K562 (cell line): ENCODE data around the gene SOX6. TPM values are rescaled to one million over a fixed set of nuclear protein-coding genes. Genes with fewer than 3 reads are reported as not detected.

Experiments used
- ATAC-seq: fragments of 200-7000 bp; cut with Tn5 transposase; 3 replicates; pipeline ENCODE4 v1.9.1; 2020; ENCODE audit warnings: moderate library complexity
- BruUV-seq: library from RNA; stranded (reverse); fragments of 400-500 nt; replicated peaks from 2 replicates; lab custom pipeline; 2021; lab: Mats Ljungman, UMichigan
- CTCF ChIA-PET: fragments of 300-600 bp; formaldehyde crosslinking; extraction: SDS; loops from one replicate; lab custom pipeline; 2021; ENCODE audit warnings: low intra/inter-chr PET ratio; lab: Yijun Ruan, JAX
- POLR2A ChIA-PET: fragments of 300-600, 350-650 bp; sonication (Branson Sonifier 250); formaldehyde crosslinking; extraction: SDS; loops from one replicate; lab custom pipeline; 2021; ENCODE audit warnings: antibody characterized with exemption, inconsistent platforms; lab: Yijun Ruan, JAX
- DNase-seq, 4 experiments: peaks; one replicate each; pipeline versions ENCODE4 v3.0.0 to v3.0.0-alpha.2; 2011 to 2018; ENCODE audit warnings: low spot score in 3 of 4, mixed read lengths in 3 of 4; ENCODE audit errors: extremely low read depth in 1 of 4
- FAIRE-seq: peaks from 2 replicates; lab custom pipeline; 2011; peaks lifted over from hg19 to GRCh38; lab: Jason Lieb, UNC
- H2AFZ ChIP-seq: 2 replicates; pipeline ENCODE4 v1.6.0; 2011; ENCODE audit warnings: low read depth, low read length, control low read depth, inconsistent platforms
- H3K27ac ChIP-seq: fragments of 200-600 bp; 3 replicates; pipeline ENCODE4 v1.8.0; 2011; ENCODE audit warnings: low read depth, mild to moderate bottlenecking, control low read depth, inconsistent platforms, low read length, moderate library complexity, mixed read lengths; ENCODE audit errors: extremely low read depth
- H3K27me3 ChIP-seq, 2 experiments: fragments of 300-600 bp in 1 of 2; 2 replicates in 1 of 2; 3 replicates in 1 of 2; pipeline versions ENCODE4 v1.6.0 to v1.8.0; 2011; ENCODE audit warnings: inconsistent platforms in 2 of 2, low read length in 2 of 2, mild to moderate bottlenecking in 1 of 2, mixed read lengths in 1 of 2, moderate library complexity in 1 of 2; ENCODE audit not compliant: control insufficient read depth in 2 of 2, insufficient read depth in 2 of 2
- H3K36me3 ChIP-seq: fragments of 300-600 bp; 3 replicates; pipeline ENCODE4 v1.8.0; 2011; ENCODE audit warnings: mild to moderate bottlenecking, low read length, inconsistent platforms; ENCODE audit not compliant: control insufficient read depth, insufficient read depth
- H3K4me1 ChIP-seq, 2 experiments: fragments of 200-600 bp in 1 of 2; replicated peaks in 1 of 2; 2 replicates in 1 of 2; 3 replicates in 1 of 2; pipeline versions ENCODE4 v1.5.1 to v1.8.0; 2011; ENCODE audit warnings: inconsistent platforms in 2 of 2, low read length in 2 of 2, mild to moderate bottlenecking in 1 of 2, mixed read lengths in 1 of 2, moderate library complexity in 1 of 2; ENCODE audit not compliant: control insufficient read depth in 2 of 2, insufficient read depth in 2 of 2
- H3K4me2 ChIP-seq: 2 replicates; pipeline ENCODE4 v1.6.1; 2011; ENCODE audit warnings: low read length, control low read depth, inconsistent platforms, mixed read lengths; ENCODE audit not compliant: insufficient read depth
- H3K4me3 ChIP-seq: fragments of 200-600 bp; sonication (generic), shearing (Covaris generic); 2 replicates; pipeline ENCODE4 v1.5.1; 2016; ENCODE audit warnings: control low read depth, inconsistent platforms
- H3K79me2 ChIP-seq: fragments of 200-600 bp; 3 replicates; pipeline ENCODE4 v1.8.0; 2011; ENCODE audit warnings: low read length, inconsistent platforms; ENCODE audit not compliant: control insufficient read depth, insufficient read depth
- H3K9ac ChIP-seq, 2 experiments: 2 replicates each; pipeline versions ENCODE4 v1.6.0 to v1.6.1; 2011; ENCODE audit warnings: low read depth in 2 of 2, low read length in 2 of 2, control low read depth in 1 of 2, inconsistent platforms in 1 of 2, mild to moderate bottlenecking in 1 of 2, mixed read lengths in 1 of 2; ENCODE audit not compliant: insufficient read depth in 1 of 2
- H3K9me1 ChIP-seq: one replicate; pipeline ENCODE4 v1.6.0; 2011; ENCODE audit warnings: inconsistent platforms, mild to moderate bottlenecking, low read length, moderate library complexity; ENCODE audit not compliant: control insufficient read depth, insufficient read depth
- H3K9me3 ChIP-seq: replicated peaks from 2 replicates; pipeline ENCODE4 v1.5.1; 2011; ENCODE audit warnings: low read depth, low read length, inconsistent platforms; ENCODE audit not compliant: control insufficient read depth, insufficient read depth
- H4K20me1 ChIP-seq: replicated peaks from 2 replicates; pipeline ENCODE4 v1.6.1; 2011; ENCODE audit warnings: low read length, inconsistent platforms, mixed read lengths; ENCODE audit not compliant: control insufficient read depth, insufficient read depth
- CEBPG ChIP-seq, 3 experiments: fragments of 200-800 bp in 1 of 3; sonication (Bioruptor generic) in 1 of 3; sonication (generic) in 1 of 3; formaldehyde crosslinking in 1 of 3; IDR thresholded peaks in 2 of 3; conservative IDR thresholded peaks in 1 of 3; 2 replicates each; pipeline versions ENCODE4 v1.6.1 to v1.8.0; 2016 to 2022; ENCODE audit warnings: missing compliant biosample characterization in 2 of 3, missing genetic modification characterization in 2 of 3, mild to moderate bottlenecking in 1 of 3, missing genetic modification reagents in 1 of 3
- MAFG ChIP-seq: fragments of 450-650 bp; conservative IDR thresholded peaks from 2 replicates; pipeline ENCODE4 v1.6.1; 2016; ENCODE audit warnings: missing genetic modification characterization, missing compliant biosample characterization
- NFXL1 ChIP-seq: fragments of 450-650 bp; formaldehyde crosslinking; IDR thresholded peaks from 2 replicates; pipeline ENCODE4 v1.4.0; 2021; ENCODE audit warnings: mild to moderate bottlenecking
- NR2F6 ChIP-seq: fragments of 450-650 bp; formaldehyde crosslinking; IDR thresholded peaks from 2 replicates; pipeline ENCODE4 v1.4.0; 2020; ENCODE audit warnings: mild to moderate bottlenecking
- POU5F1 ChIP-seq: fragments of 150-350 bp; IDR thresholded peaks from 2 replicates; pipeline ENCODE4 v1.6.1; 2014; ENCODE audit warnings: borderline replicate concordance, low read length, low read depth, mild to moderate bottlenecking; ENCODE audit not compliant: partially characterized antibody
- PTTG1 ChIP-seq: fragments of 450-650 bp; IDR thresholded peaks from 2 replicates; pipeline ENCODE4 v1.6.1; 2016; ENCODE audit warnings: low read depth, mild to moderate bottlenecking, missing genetic modification characterization, missing compliant biosample characterization
- SAFB ChIP-seq: fragments of 200-400 bp; formaldehyde crosslinking; IDR thresholded peaks from 2 replicates; pipeline ENCODE4 v1.6.1; 2017; ENCODE audit warnings: low read depth, low read length, borderline replicate concordance
- SMARCA5 ChIP-seq: fragments of 450-650 bp; IDR thresholded peaks from 2 replicates; pipeline ENCODE4 v1.6.1; 2016
- SRSF3 ChIP-seq: fragments of 200-400 bp; formaldehyde crosslinking; IDR thresholded peaks from 2 replicates; pipeline ENCODE4 v1.6.1; 2016; ENCODE audit warnings: mild to moderate bottlenecking, low read length, moderate library complexity; ENCODE audit not compliant: insufficient read depth
- STAT5A ChIP-seq: IDR thresholded peaks from 2 replicates; pipeline ENCODE4 v1.6.1; 2012; ENCODE audit warnings: low read length, inconsistent platforms, borderline replicate concordance
- ZBTB1 ChIP-seq: sonication (generic); formaldehyde crosslinking; IDR thresholded peaks from 2 replicates; pipeline ENCODE4 v1.8.1; 2023; ENCODE audit warnings: missing genetic modification reagents, low read depth, mild to moderate bottlenecking, borderline replicate concordance
- ZBTB17 ChIP-seq: fragments of 450-650 bp; formaldehyde crosslinking; IDR thresholded peaks from 2 replicates; pipeline ENCODE4 v1.4.0; 2020; ENCODE audit warnings: mild to moderate bottlenecking
- ZBTB7A ChIP-seq: IDR thresholded peaks from 2 replicates; pipeline ENCODE4 v1.6.1; 2011; ENCODE audit warnings: low read depth, mild to moderate bottlenecking, low read length, moderate library complexity, borderline replicate concordance; ENCODE audit not compliant: control insufficient read depth
- ZNF175 ChIP-seq: fragments of 200-800 bp; sonication (Bioruptor generic); IDR thresholded peaks from 2 replicates; pipeline ENCODE4 v1.6.1; 2016; ENCODE audit warnings: low read depth, mild to moderate bottlenecking, missing genetic modification characterization, missing compliant biosample characterization
- ZNF354B ChIP-seq: fragments of 250-450 bp; sonication (Bioruptor Pico); IDR thresholded peaks from 2 replicates; pipeline ENCODE4 v1.4.0; 2020
- ZNF518B ChIP-seq: fragments of 250-450 bp; sonication (Bioruptor Pico); IDR thresholded peaks from 2 replicates; pipeline ENCODE4 v1.5.0; 2021; ENCODE audit warnings: mild to moderate bottlenecking, moderate library complexity
- ZNF584 ChIP-seq: fragments of 200-800 bp; sonication (Bioruptor generic); IDR thresholded peaks from 2 replicates; pipeline ENCODE4 v1.6.1; 2016; ENCODE audit warnings: low read depth, mild to moderate bottlenecking, missing genetic modification characterization, missing compliant biosample characterization
- ZNF79 ChIP-seq: fragments of 250-450 bp; sonication (Bioruptor Pico); IDR thresholded peaks from 2 replicates; pipeline ENCODE4 v1.4.0; 2020; ENCODE audit warnings: low read depth, mild to moderate bottlenecking, moderate library complexity
- in situ Hi-C: fragments of 300-500 bp; cut with MboI; formaldehyde crosslinking; loops from 4 replicates; pipeline ENCODE4 v1.15.0; 2018; ENCODE audit warnings: inconsistent platforms, mixed read lengths
- intact Hi-C: fragments of 100-400 bp; cut with micrococcal nuclease; formaldehyde crosslinking; loops from 2 replicates; pipeline ENCODE4 v1.14.2; 2022
- polyA plus RNA-seq, 8 experiments: library from polyadenylated mRNA; depleted of rRNA in 4 of 8; stranded (reverse) in 5 of 8; unstranded in 3 of 8; fragments of >200 nt; fragmentation: Nextera tagmentation in 2 of 8; fragmentation: Illumina TruSeq in 1 of 8; extraction: Ambion mirVana in 2 of 8; extraction: Trizol in 1 of 8; gene quantifications; 2 replicates each; pipeline versions ENCODE4 v1.2.1 to v1.2.3, GENCODE V29; 2011 to 2014; ENCODE audit warnings: inconsistent platforms in 1 of 8, missing spikeins in 1 of 8
- total RNA-seq, 7 experiments: library from RNA; depleted of rRNA in 6 of 7; stranded (reverse); fragments of >200 nt in 6 of 7; fragmentation: Illumina TruSeq in 2 of 7; extraction: Trizol in 2 of 7; gene quantifications; 2 replicates each; pipeline versions ENCODE4 v1.2.1 to v1.2.3, GENCODE V29; 2011 to 2021; ENCODE audit warnings: low replicate concordance in 1 of 7

The SOX6 gene
- total and polyA plus RNA-seq, 9 of the 15 experiments (the other 6 are each of a cell fraction or from before 2014, with no cell fraction given): 0.89 to 8.7 (median 5.7) TPM

DNA sequence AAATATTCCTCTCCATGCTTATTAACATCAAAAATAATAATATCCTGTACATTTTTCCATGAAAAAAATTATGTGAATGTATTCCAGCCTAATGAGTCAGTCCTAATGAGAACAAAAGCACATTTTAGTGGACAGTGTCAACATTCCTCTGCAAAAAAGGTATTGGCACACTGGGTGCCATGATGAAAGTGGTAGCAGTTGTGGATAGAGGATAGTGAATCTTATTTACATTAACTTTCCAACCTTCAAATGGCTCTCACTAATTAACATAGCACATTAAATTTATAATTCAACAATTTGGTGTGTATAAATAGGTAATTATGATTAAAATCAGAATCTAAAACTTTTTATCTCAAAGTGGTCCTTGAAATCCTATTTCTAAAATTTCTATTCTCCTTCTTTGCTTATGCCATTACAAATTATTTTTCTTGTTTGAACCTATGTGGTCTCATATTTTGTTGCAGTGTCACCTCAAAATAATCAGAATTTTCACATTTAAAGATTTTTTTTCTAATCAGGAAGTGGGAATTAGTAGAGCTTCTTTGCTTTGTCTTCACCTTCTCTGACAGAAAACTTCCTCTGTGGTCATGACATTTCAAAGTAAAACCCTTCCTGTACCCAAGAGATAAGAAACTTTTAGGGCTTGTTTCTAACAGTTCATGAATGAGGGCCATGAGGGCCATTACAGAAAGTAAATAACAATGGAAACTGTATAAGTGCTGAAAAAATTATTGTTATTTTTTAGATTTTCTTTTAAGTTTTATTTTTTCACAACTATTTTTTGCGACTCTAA, 18.7 kb downstream of the SOX6 start (continued):
- TF ChIP-seq SAFB (no peak), NFXL1 (no peak), SRSF3 (no peak), ZNF175 (CRISPR knock-in tag) (no peak), CEBPG (CRISPR knock-in tag; IDR thresholded peaks at IDR 0.05) (no peak), CEBPG (tag; conservative IDR thresholded peaks at IDR 0.05 in 1 of 2, IDR thresholded peaks at IDR 0.05 in 1 of 2) (no peak)

GRCh38 chr11:16336721-16337120, 19.6 kb downstream of the SOX6 start:
- Histone ChIP-seq H3K27me3 (no peaks in the 10 kb centered on the region), H4K20me1 (no peaks in the 10 kb centered on the region), H3K4me1 (peaks cover 0 to 28% of the 10 kb centered on the region in 2 experiments; a peak in 4 of 5 replicates), H3K9me1 (no peaks in the 10 kb centered on the region), H3K36me3 (peaks cover 17% of the 10 kb centered on the region; the same call in 2 of the 3 replicates), H3K79me2 (no peaks in the 10 kb centered on the region), H3K27ac (peak overlapping the region; percentile 89; the same call in 2 of the 3 replicates), H3K4me3 (no peak overlapping the region), H3K9me3 (peaks cover 5% of the 10 kb centered on the region; the same call in 1 of the 2 replicates), H3K4me2 (no peak overlapping the region), H2AFZ (peak overlapping the region; percentile 68; the same call in 1 of the 2 replicates), H3K9ac (no peak overlapping the region)
- no peak for FAIRE-seq
- intact Hi-C loops (loop anchor here (2.0 to 5.0 kb wide), 2 partner anchors 56 to 271 kb away; no protein-coding TSS in a partner anchor), in situ Hi-C loops (no loop called here)
- no TSS peak for BruUV-seq
- ChIA-PET POLR2A (no interaction called here), CTCF (no interaction called here)
- ATAC-seq: peak; percentile 18
- no peak for TF ChIP-seq ZNF584 (CRISPR knock-in tag)
- no peak for TF ChIP-seq ZBTB1 (CRISPR knock-in tag)
- TF ChIP-seq ZBTB7A: no peak
- no peak for TF ChIP-seq PTTG1 (tag)
- TF ChIP-seq ZBTB17 (CRISPR knock-in tag): no peak
- TF ChIP-seq POU5F1: no peak
- no peak for TF ChIP-seq ZNF354B (CRISPR knock-in tag)
- no peak for TF ChIP-seq SRSF3
- TF ChIP-seq STAT5A: no peak
- no peak for TF ChIP-seq SMARCA5
- no peak for TF ChIP-seq NR2F6 (CRISPR knock-in tag)
- TF ChIP-seq ZNF518B (CRISPR knock-in tag): no peak
- no peak for TF ChIP-seq ZNF79 (CRISPR knock-in tag)
- TF ChIP-seq MAFG: no peak
- no peak for DNase-seq
